Fibroblast of pulmonary artery (primary cell): ENCODE results near the gene MATN3.
"Not testable (repeated sequence)": the region's sequence is repeated elsewhere in the genome, so short reads cannot be mapped to it uniquely, and the experiment has no call there.

Experiments
- DNase-seq: peaks from one replicate; pipeline ENCODE4 v3.0.0-alpha.2; 2010; ENCODE audit warnings: low read depth
- H3K4me3 ChIP-seq: replicated peaks from 2 replicates; pipeline ENCODE4 v1.5.1; 2011; ENCODE audit warnings: low read depth, mild to moderate bottlenecking, control low read depth, low read length, moderate library complexity
- TF ChIP-seq, protein P1 (sequence below): IDR thresholded peaks from 2 replicates; pipeline ENCODE4 v1.5.1; 2011; ENCODE audit warnings: mild to moderate bottlenecking, control low read depth, low read length, inconsistent platforms; ENCODE audit errors: missing control alignments

The MATN3 gene

DNA sequence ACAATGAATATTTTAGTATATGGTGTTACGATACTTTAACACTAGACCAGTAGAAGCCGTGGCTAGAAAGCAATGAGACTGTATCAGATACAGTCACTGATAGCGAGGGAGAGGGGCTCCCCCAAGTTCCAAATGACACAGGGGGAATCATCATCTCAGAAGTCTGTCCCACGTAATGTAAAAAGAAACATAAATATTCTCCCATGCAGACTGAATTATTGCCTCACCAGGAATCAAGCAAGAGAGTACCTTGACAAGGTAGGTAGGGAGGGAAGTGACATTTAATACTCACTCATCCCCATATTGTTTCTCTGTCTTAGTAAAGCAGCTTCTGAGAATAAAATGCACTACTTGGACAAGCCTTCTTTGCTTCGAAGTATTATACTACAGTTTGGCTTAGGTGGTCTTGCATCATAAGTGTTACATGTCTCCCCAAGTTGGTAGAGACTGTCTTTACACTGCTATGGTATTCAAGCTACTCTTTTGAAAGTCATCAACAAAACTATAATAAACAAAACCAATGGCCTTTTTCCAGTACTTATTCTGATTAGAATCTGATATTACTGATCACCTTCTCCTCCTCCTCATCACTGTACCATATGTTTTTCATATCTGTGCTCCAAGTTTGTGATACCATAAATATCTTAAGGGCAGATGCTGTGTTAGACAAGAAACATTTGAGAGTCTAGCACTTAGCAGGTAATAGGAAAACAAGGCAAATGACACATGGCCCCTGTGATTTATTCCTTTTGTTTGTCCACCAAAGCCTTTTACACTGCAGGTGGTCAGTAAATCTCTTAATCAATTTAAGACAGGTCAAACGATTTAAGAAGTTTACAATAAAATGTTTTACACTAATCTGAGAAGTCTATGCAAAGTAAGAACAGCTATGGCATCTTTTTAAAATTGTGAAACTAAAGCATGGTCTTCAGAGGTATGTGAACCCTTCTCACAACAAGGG lies 36.3 kb upstream of the MATN3 start:
- TF ChIP-seq, protein P1, sequence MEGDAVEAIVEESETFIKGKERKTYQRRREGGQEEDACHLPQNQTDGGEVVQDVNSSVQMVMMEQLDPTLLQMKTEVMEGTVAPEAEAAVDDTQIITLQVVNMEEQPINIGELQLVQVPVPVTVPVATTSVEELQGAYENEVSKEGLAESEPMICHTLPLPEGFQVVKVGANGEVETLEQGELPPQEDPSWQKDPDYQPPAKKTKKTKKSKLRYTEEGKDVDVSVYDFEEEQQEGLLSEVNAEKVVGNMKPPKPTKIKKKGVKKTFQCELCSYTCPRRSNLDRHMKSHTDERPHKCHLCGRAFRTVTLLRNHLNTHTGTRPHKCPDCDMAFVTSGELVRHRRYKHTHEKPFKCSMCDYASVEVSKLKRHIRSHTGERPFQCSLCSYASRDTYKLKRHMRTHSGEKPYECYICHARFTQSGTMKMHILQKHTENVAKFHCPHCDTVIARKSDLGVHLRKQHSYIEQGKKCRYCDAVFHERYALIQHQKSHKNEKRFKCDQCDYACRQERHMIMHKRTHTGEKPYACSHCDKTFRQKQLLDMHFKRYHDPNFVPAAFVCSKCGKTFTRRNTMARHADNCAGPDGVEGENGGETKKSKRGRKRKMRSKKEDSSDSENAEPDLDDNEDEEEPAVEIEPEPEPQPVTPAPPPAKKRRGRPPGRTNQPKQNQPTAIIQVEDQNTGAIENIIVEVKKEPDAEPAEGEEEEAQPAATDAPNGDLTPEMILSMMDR = no peak
- peak overlapping the region; percentile 83 for H3K4me3 ChIP-seq
- no peak for DNase-seq

GRCh38 chr2:20045712-20046292 lies 33.3 kb upstream of the MATN3 start:
- H3K4me3 ChIP-seq, DNase-seq: not testable (repeated sequence)

DNA sequence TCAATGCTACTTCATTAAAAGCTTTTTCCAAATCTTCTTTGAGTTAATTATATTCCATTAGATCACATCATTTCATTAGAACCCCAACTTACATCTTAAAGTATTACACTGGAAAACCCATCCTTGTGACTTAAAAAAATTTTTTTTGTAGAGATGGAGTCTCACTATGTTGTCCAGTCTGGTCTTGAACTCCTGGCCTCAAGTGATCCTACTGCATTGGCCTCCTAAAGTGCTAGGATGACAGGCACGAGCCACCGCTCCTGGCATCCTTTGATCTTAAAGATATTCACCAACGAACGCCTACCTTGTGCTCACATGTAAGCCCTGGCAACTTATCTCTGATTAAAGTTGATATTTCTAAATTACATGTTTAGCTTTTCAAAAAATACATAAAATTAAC lies 32.3 kb upstream of the MATN3 start:
- DNase-seq = no peak
- TF ChIP-seq, protein P1 = no peak
- H3K4me3 ChIP-seq = no peak overlapping the region

GRCh38 chr2:20042531-20042930 lies 30.1 kb upstream of the MATN3 start:
- TF ChIP-seq, protein P1 = no peak
- DNase-seq = peak; percentile 62

DNA sequence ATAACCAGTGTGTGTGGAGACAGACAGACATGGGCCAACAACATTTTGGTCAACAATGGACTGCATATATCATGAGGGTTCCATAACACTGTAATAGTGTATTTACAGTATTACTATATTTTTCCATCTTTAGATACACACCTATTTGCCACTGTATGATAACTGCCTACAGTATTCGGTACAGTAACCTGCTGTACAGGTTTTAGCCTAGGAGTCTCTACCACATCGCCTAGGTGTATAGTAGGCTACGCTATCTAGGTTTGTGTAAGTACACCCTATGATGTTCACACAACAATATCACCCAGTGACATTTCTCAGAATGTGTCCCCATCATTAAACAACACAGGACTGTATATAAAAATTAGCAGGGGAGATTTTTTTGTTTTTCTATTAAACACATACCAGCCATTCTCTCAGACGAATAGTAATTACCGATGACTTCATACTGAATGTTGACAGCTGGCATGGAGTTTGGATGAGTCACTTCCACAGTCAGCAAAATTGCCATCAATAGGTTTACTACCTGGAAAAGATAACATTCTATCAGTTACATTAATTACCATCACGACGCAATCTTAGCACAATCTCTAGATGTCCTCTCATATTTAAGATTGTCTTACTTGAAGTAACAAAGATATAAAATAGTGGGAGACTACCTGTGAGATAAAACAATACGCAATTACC lies 28.2 kb upstream of the MATN3 start:
- H3K4me3 ChIP-seq = no peak overlapping the region
- DNase-seq = peak; percentile 23
- TF ChIP-seq, protein P1 = no peak

More at GRCh38 chr2:20042531-20042930, 30.1 kb upstream of the MATN3 start:
- H3K4me3 ChIP-seq = no peak overlapping the region

DNA sequence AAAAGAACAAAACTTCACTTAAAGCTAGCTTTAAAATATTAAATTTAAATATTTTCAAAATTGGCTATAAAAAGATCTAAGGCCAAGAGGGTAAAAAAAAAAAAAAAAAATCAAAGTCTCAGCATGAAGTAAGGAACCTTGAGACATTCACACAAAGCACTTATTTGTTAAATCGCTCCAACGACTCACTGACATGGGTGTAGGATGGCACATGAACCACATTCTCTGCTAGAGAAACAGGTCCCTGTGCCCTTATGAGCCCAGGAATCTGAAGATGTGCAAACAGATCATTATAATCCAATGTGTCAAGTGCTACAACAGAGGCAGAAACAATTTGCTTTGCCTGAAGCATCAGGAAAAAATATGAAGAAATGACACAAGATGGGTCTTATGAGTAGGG lies 25.2 kb upstream of the MATN3 start:
- TF ChIP-seq, protein P1 = no peak
- DNase-seq = no peak
- no peak overlapping the region for H3K4me3 ChIP-seq
